CD14-positive monocyte (primary cell): ENCODE measurements around the gene SCARB1. TPM values are rescaled to one million over a fixed set of nuclear protein-coding genes. Genes with fewer than 3 reads are reported as not detected.

ENCODE experiments used
- DNase-seq, 3 donors: peaks; one replicate each; pipeline ENCODE4 v3.0.0-alpha.2; 2011 to 2022
- H2AFZ ChIP-seq: 2 replicates; pipeline ENCODE4 v1.6.0; 2012; ENCODE audit warnings: mild to moderate bottlenecking, low read depth, low read length, inconsistent platforms; ENCODE audit not compliant: insufficient read depth, poor library complexity, severe bottlenecking
- H3K27ac ChIP-seq, 2 donors: 1 replicate in 1 of 2; 2 replicates in 1 of 2; pipeline ENCODE4 v1.5.1; 2012 to 2013; ENCODE audit warnings: low read length in 2 of 2, control low read depth in 1 of 2, inconsistent platforms in 1 of 2, low read depth in 1 of 2, mild to moderate bottlenecking in 1 of 2
- H3K27me3 ChIP-seq, 2 donors: one replicate each; pipeline versions ENCODE4 v1.6.0 to v1.6.1; 2011 to 2013; ENCODE audit warnings: low read length in 2 of 2; ENCODE audit not compliant: control insufficient read depth in 2 of 2, insufficient read depth in 2 of 2
- H3K36me3 ChIP-seq, 2 donors: replicated peaks in 1 of 2; 1 replicate in 1 of 2; 2 replicates in 1 of 2; pipeline versions ENCODE4 v1.5.1 to v1.6.1; 2012 to 2013; ENCODE audit warnings: low read length in 2 of 2, control low read depth in 1 of 2, inconsistent platforms in 1 of 2, mild to moderate bottlenecking in 1 of 2; ENCODE audit not compliant: insufficient read depth in 2 of 2, control insufficient read depth in 1 of 2
- H3K4me1 ChIP-seq, 2 donors: 1 replicate in 1 of 2; 2 replicates in 1 of 2; pipeline versions ENCODE4 v1.5.1 to v1.6.1; 2012 to 2013; ENCODE audit warnings: low read length in 2 of 2, control low read depth in 1 of 2, inconsistent platforms in 1 of 2, mild to moderate bottlenecking in 1 of 2, moderate library complexity in 1 of 2; ENCODE audit not compliant: insufficient read depth in 2 of 2, control insufficient read depth in 1 of 2
- H3K4me2 ChIP-seq: replicated peaks from 2 replicates; pipeline ENCODE3; 2012; ENCODE audit warnings: low read length, moderate library complexity, mild to moderate bottlenecking; ENCODE audit not compliant: poor library complexity, severe bottlenecking; ENCODE audit errors: extremely low read depth
- H3K4me3 ChIP-seq, 3 experiments: fragments of 200-600 bp in 1 of 3; sonication (generic) in 1 of 3; replicated peaks in 1 of 3; 1 replicate in 2 of 3; 2 replicates in 1 of 3; pipeline ENCODE4 v1.5.1; 2011 to 2013; ENCODE audit warnings: low read length in 3 of 3, mild to moderate bottlenecking in 3 of 3, control low read depth in 2 of 3, low read depth in 2 of 3, inconsistent platforms in 1 of 3, moderate library complexity in 1 of 3
- H3K79me2 ChIP-seq: 2 replicates; pipeline ENCODE4 v1.6.0; 2012; ENCODE audit warnings: mild to moderate bottlenecking, control low read depth, inconsistent platforms, low read length, moderate library complexity; ENCODE audit not compliant: insufficient read depth
- H3K9ac ChIP-seq: 2 replicates; pipeline ENCODE4 v1.6.0; 2017; ENCODE audit warnings: low read length, mild to moderate bottlenecking; ENCODE audit not compliant: insufficient read depth, poor library complexity, severe bottlenecking
- H3K9me3 ChIP-seq, 2 donors: replicated peaks in 1 of 2; 1 replicate in 1 of 2; 2 replicates in 1 of 2; pipeline versions ENCODE4 v1.5.1 to v1.6.1; 2012 to 2013; ENCODE audit warnings: low read length in 2 of 2, control low read depth in 1 of 2; ENCODE audit not compliant: control insufficient read depth in 1 of 2, insufficient read depth in 1 of 2
- H4K20me1 ChIP-seq: 2 replicates; pipeline ENCODE4 v1.6.0; 2012; ENCODE audit warnings: mild to moderate bottlenecking, low read length, control low read depth, moderate library complexity; ENCODE audit not compliant: insufficient read depth
- H3K27ac Mint-ChIP-seq, 7 donors: one replicate each; pipeline ENCODE4 v1.8.0; 2020; ENCODE audit warnings: mild to moderate bottlenecking in 7 of 7, mixed read lengths in 7 of 7, moderate library complexity in 6 of 7, inconsistent platforms in 2 of 7
- H3K27me3 Mint-ChIP-seq, 3 donors: one replicate each; pipeline ENCODE4 v1.8.0; 2021 to 2022; ENCODE audit warnings: low read depth in 3 of 3, mild to moderate bottlenecking in 3 of 3, mixed read lengths in 3 of 3, moderate library complexity in 3 of 3, inconsistent platforms in 1 of 3
- H3K36me3 Mint-ChIP-seq, 2 donors: one replicate each; pipeline ENCODE4 v1.8.0; 2020; ENCODE audit warnings: mixed read lengths in 2 of 2, inconsistent platforms in 1 of 2, mild to moderate bottlenecking in 1 of 2
- H3K4me1 Mint-ChIP-seq: one replicate; pipeline ENCODE4 v1.8.0; 2020; ENCODE audit warnings: mild to moderate bottlenecking, mixed read lengths
- H3K4me3 Mint-ChIP-seq, 2 donors: one replicate each; pipeline ENCODE4 v1.8.0; 2020; ENCODE audit warnings: mild to moderate bottlenecking in 2 of 2, mixed read lengths in 2 of 2, moderate library complexity in 1 of 2
- H3K9me3 Mint-ChIP-seq, 7 donors: one replicate each; pipeline ENCODE4 v1.8.0; 2020 to 2022; ENCODE audit warnings: mixed read lengths in 7 of 7, mild to moderate bottlenecking in 6 of 7, moderate library complexity in 6 of 7, inconsistent platforms in 2 of 7
- WGBS: methylation state at CpG from one replicate; pipeline ENCODE4 v1.1.5; 2013; ENCODE audit warnings: missing lambda C conversion rate; ENCODE audit not compliant: insufficient coverage; 5-methylcytosine and 5-hydroxymethylcytosine counted together
- intact Hi-C, 2 donors: fragments of 100-400 bp; cut with micrococcal nuclease; formaldehyde crosslinking; loops; one replicate each; pipeline versions ENCODE4 v1.15.0 to v1.15.1; 2023
- polyA plus RNA-seq, 3 donors: library from polyadenylated mRNA; depleted of rRNA in 1 of 3; unstranded in 2 of 3; stranded (reverse) in 1 of 3; fragments of 300-500 nt in 2 of 3; fragments of >200 nt in 1 of 3; fragmentation: Illumina TruSeq in 2 of 3; gene quantifications; 1 replicate in 2 of 3; 2 replicates in 1 of 3; pipeline ENCODE4 v1.2.3, GENCODE V29; 2012 to 2021
- TF ChIP-seq, protein P1 (sequence below): fragments of 200-600 bp; IDR thresholded peaks from one replicate; pipeline ENCODE4 v1.8.0; 2022; ENCODE audit warnings: antibody characterized with exemption, mild to moderate bottlenecking

The SCARB1 gene
- polyA plus RNA-seq, 3 donors, result 13.1 to 34.3 (median 15.2) TPM

DNA sequence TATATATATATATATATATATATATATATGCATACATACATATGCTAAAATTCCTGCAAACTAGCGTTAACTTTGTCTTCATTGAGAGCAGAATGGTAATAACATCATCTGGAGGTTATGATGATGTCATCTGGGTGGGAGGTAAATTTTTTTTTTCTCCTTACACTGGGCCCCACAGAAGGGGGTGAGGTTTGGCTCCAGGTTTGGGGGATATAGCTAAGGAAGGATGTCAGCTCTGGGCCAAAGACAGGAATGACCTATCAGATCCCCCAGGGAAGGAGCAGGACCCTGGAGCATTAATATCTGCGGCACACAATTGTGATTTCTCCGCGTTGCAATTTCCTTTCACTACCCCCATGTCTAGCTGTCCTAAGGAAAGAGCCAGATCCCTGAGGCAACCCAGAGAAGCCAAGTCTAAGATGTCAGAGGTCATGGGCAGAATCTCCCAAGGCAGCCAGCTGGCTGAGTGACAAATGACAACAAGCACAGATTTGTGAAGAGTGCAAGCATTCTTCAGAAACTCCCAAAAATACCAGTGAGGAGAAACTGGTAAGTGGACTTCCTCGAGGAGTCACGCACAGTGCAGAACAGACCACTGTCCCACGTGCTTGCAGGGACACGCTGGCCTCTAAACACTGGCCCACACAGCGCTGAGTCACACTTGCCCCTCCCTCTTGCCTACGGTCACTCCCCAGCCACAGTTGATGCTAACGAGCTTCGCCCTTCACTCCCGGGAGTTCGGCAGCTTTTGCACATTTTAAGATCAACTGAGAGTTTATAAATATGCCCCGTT, 40.8 kb upstream of the SCARB1 start:
- peaks cover 0 to 2% (median 0%) of the 10 kb centered on the region in 3 donors for H3K27me3 Mint-ChIP-seq
- H3K36me3 ChIP-seq, result no peaks in the 10 kb centered on the region
- peak overlapping the region; percentile 19 to 85 (median 56) for H3K27ac Mint-ChIP-seq
- TF ChIP-seq, protein P1, sequence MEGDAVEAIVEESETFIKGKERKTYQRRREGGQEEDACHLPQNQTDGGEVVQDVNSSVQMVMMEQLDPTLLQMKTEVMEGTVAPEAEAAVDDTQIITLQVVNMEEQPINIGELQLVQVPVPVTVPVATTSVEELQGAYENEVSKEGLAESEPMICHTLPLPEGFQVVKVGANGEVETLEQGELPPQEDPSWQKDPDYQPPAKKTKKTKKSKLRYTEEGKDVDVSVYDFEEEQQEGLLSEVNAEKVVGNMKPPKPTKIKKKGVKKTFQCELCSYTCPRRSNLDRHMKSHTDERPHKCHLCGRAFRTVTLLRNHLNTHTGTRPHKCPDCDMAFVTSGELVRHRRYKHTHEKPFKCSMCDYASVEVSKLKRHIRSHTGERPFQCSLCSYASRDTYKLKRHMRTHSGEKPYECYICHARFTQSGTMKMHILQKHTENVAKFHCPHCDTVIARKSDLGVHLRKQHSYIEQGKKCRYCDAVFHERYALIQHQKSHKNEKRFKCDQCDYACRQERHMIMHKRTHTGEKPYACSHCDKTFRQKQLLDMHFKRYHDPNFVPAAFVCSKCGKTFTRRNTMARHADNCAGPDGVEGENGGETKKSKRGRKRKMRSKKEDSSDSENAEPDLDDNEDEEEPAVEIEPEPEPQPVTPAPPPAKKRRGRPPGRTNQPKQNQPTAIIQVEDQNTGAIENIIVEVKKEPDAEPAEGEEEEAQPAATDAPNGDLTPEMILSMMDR, result no peak
- no peaks in the 10 kb centered on the region for H3K9me3 ChIP-seq
- H3K4me1 Mint-ChIP-seq, result peaks cover 24% of the 10 kb centered on the region
- H3K27me3 ChIP-seq, result no peaks in the 10 kb centered on the region
- 29% methylated on average over 9 of the region's 15 CpGs for WGBS
- peaks cover 13 to 16% of the 10 kb centered on the region in 2 donors for H3K4me1 ChIP-seq
- peaks cover 35% of the 10 kb centered on the region for H4K20me1 ChIP-seq
- H3K27ac ChIP-seq, result peak overlapping the region; percentile 34 to 64
- DNase-seq, result peak; percentile 77 to 99 (median 86)
- no peaks in the 10 kb centered on the region for H3K36me3 Mint-ChIP-seq
- intact Hi-C loops, result loop anchor here (5.0 to 10.0 kb wide), 4 partner anchors 38 to 870 kb away; no protein-coding TSS in a partner anchor
- H3K4me3 ChIP-seq, result no peak overlapping the region
- H3K9me3 Mint-ChIP-seq, result no peaks in the 10 kb centered on the region
- H3K79me2 ChIP-seq, result no peaks in the 10 kb centered on the region
- no peak overlapping the region for H3K9ac ChIP-seq
- H3K4me3 Mint-ChIP-seq, result peak overlapping the region in 1 of 2 donors; percentile 49
- no peak overlapping the region for H2AFZ ChIP-seq
- H3K4me2 ChIP-seq, result no peak overlapping the region

DNA sequence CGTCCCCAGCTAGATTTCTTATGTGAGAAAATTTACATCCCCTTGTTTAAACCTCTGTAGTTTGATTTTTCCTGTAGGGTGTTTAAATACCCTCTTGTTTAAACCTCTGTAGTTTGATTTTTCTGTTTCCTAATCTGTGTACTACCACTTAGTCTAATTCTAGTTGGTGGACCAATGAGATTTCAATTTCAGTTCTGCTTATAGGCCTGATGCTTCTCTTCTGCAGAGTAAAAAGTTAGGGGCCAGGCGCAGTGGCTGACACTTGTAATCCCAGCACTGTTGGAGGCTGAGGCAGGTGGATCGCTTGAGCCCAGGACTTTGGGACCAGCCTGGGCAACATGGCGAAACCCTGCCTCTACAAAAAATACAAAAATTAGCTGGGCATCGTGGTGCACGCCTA, 39.3 kb upstream of the SCARB1 start:
- intact Hi-C loops, result loop anchor here (10.0 kb wide), 3 partner anchors 48 to 868 kb away; no protein-coding TSS in a partner anchor
- no CpG with 5 or more reads among the region's 6 CpGs for WGBS
- H3K4me3 Mint-ChIP-seq, result no peak overlapping the region

More for the DNA sequence above, 39.3 kb upstream of the SCARB1 start:
- no peaks in the 10 kb centered on the region for H3K27me3 ChIP-seq
- Mint-ChIP-seq H3K27ac (peak overlapping the region in 1 of 7 donors; percentile 18), H3K27me3 (peaks cover 0 to 2% (median 2%) of the 10 kb centered on the region in 3 donors), H3K9me3 (no peaks in the 10 kb centered on the region), H3K36me3 (no peaks in the 10 kb centered on the region), H3K4me1 (peaks cover 33% of the 10 kb centered on the region)
- TF ChIP-seq, protein P1, result no peak
- DNase-seq, result no peak
- H2AFZ ChIP-seq, result no peak overlapping the region
- no peaks in the 10 kb centered on the region for H3K36me3 ChIP-seq
- no peaks in the 10 kb centered on the region for H3K9me3 ChIP-seq
- no peak overlapping the region for H3K4me3 ChIP-seq
- H4K20me1 ChIP-seq, result peaks cover 23% of the 10 kb centered on the region
- no peak overlapping the region for H3K27ac ChIP-seq
- H3K9ac ChIP-seq, result no peak overlapping the region
- H3K4me2 ChIP-seq, result no peak overlapping the region
- H3K79me2 ChIP-seq, result no peaks in the 10 kb centered on the region
- H3K4me1 ChIP-seq, result peaks cover 19 to 24% of the 10 kb centered on the region in 2 donors
